ENCODE data around the gene ZC3H12C.

GRCh38 chr11:110121204-110121603 lies 28.0 kb downstream of the ZC3H12C start:
- no peak for TF ChIP-seq CTCF (conservative IDR thresholded peaks at IDR 0.05; ENCODE audit: low read depth, low read length)
- no peak for TF ChIP-seq SMC3 (IDR thresholded peaks at IDR 0.05; ENCODE audit: low read depth, low read length)
- TF ChIP-seq POLR2A (IDR thresholded peaks at IDR 0.05; ENCODE audit: low read depth, low read length) = no peak
- TF ChIP-seq MAFK (IDR thresholded peaks at IDR 0.05; ENCODE audit: low read depth, low read length) = no peak
- TF ChIP-seq CHD1 (IDR thresholded peaks at IDR 0.05; ENCODE audit: low read depth, low read length) = no peak
- no peak for TF ChIP-seq RAD21 (IDR thresholded peaks at IDR 0.05; ENCODE audit: low read length)

Measured in IMR-90 (cell line).